Measurements from ENCODE around the gene CDC42EP3. TPM values are rescaled to one million over a fixed set of nuclear protein-coding genes. Genes with fewer than 3 reads are reported as not detected.

CDC42EP3 gene
- total RNA-seq, 1 experiment from 2014 or later: 29.4 TPM

GRCh38 chr2:37667704-37668103 is 3.7 kb downstream of the CDC42EP3 start:
- H3K9me3 Mint-ChIP-seq (ENCODE audit: low read depth, unreplicated experiment): no peaks in the 10 kb centered on the region
- H3K4me3 Mint-ChIP-seq (ENCODE audit: low read depth, unreplicated experiment): no peak overlapping the region
- no peak overlapping the region for H3K27ac Mint-ChIP-seq (ENCODE audit: unreplicated experiment)
- CTCF ChIA-PET: interaction anchor here (0.5 kb wide), 1 partner anchor 15 kb away, joined by 3 read pairs; no protein-coding TSS in a partner anchor
- intact Hi-C loops (cut with micrococcal nuclease; ENCODE audit: unreplicated experiment): no loop called here
- no peak for TF ChIP-seq CTCF (IDR thresholded peaks at IDR 0.05; ENCODE audit: unreplicated experiment)
- peaks cover 32% of the 10 kb centered on the region for H3K36me3 Mint-ChIP-seq (ENCODE audit: insufficient read depth, unreplicated experiment)
- DNase-seq: no peak
- no TSS peak for BruUV-seq (replicated peaks)
- H3K27me3 Mint-ChIP-seq (ENCODE audit: unreplicated experiment): no peaks in the 10 kb centered on the region
- H3K4me1 Mint-ChIP-seq (ENCODE audit: low read depth, unreplicated experiment): peaks cover 46% of the 10 kb centered on the region

GRCh38 chr2:37666772-37667171 is 4.7 kb downstream of the CDC42EP3 start:
- no peak overlapping the region for H3K27ac Mint-ChIP-seq (ENCODE audit: unreplicated experiment)
- H3K4me1 Mint-ChIP-seq (ENCODE audit: low read depth, unreplicated experiment): peaks cover 46% of the 10 kb centered on the region
- no peaks in the 10 kb centered on the region for H3K27me3 Mint-ChIP-seq (ENCODE audit: unreplicated experiment)
- no peak overlapping the region for H3K4me3 Mint-ChIP-seq (ENCODE audit: low read depth, unreplicated experiment)
- H3K36me3 Mint-ChIP-seq (ENCODE audit: insufficient read depth, unreplicated experiment): peaks cover 22% of the 10 kb centered on the region
- intact Hi-C loops (cut with micrococcal nuclease; ENCODE audit: unreplicated experiment): no loop called here
- CTCF ChIA-PET: no interaction called here
- no peak for DNase-seq
- TF ChIP-seq CTCF (IDR thresholded peaks at IDR 0.05; ENCODE audit: unreplicated experiment): no peak
- H3K9me3 Mint-ChIP-seq (ENCODE audit: low read depth, unreplicated experiment): no peaks in the 10 kb centered on the region
- BruUV-seq (replicated peaks): no TSS peak

GRCh38 chr2:37665604-37666362 is 5.7 kb downstream of the CDC42EP3 start:
- no TSS peak for BruUV-seq (replicated peaks)
- H3K9me3 Mint-ChIP-seq (ENCODE audit: low read depth, unreplicated experiment): no peaks in the 10 kb centered on the region
- intact Hi-C loops (cut with micrococcal nuclease; ENCODE audit: unreplicated experiment): no loop called here
- no peak for TF ChIP-seq CTCF (IDR thresholded peaks at IDR 0.05; ENCODE audit: unreplicated experiment)
- CTCF ChIA-PET: no interaction called here
- H3K27me3 Mint-ChIP-seq (ENCODE audit: unreplicated experiment): no peaks in the 10 kb centered on the region
- H3K4me3 Mint-ChIP-seq (ENCODE audit: low read depth, unreplicated experiment): no peak overlapping the region
- peaks cover 12% of the 10 kb centered on the region for H3K36me3 Mint-ChIP-seq (ENCODE audit: insufficient read depth, unreplicated experiment)
- H3K4me1 Mint-ChIP-seq (ENCODE audit: low read depth, unreplicated experiment): peaks cover 54% of the 10 kb centered on the region
- no peak for DNase-seq
- no peak overlapping the region for H3K27ac Mint-ChIP-seq (ENCODE audit: unreplicated experiment)

- Mint-ChIP-seq H3K9me3 (ENCODE audit: low read depth, unreplicated experiment) (no peaks in the 10 kb centered on the region), H3K36me3 (ENCODE audit: insufficient read depth, unreplicated experiment) (peaks cover 5% of the 10 kb centered on the region), H3K4me3 (ENCODE audit: low read depth, unreplicated experiment) (no peak overlapping the region), H3K27me3 (ENCODE audit: unreplicated experiment) (no peaks in the 10 kb centered on the region), H3K4me1 (ENCODE audit: low read depth, unreplicated experiment) (peaks cover 50% of the 10 kb centered on the region), H3K27ac (ENCODE audit: unreplicated experiment) (no peak overlapping the region)
- no TSS peak for BruUV-seq (replicated peaks)
- DNase-seq: no peak
- CTCF ChIA-PET: no interaction called here
- intact Hi-C loops (cut with micrococcal nuclease; ENCODE audit: unreplicated experiment): no loop called here
- TF ChIP-seq CTCF (IDR thresholded peaks at IDR 0.05; ENCODE audit: unreplicated experiment): no peak
Observed at GRCh38 chr2:37665043-37665442, 6.4 kb downstream of the CDC42EP3 start.

Data from Calu3 (cell line).